GM19351 (cell line): Measurements from ENCODE around the gene CLASP1.
"Not testable (repeated sequence)": the region's sequence is repeated elsewhere in the genome, so short reads cannot be mapped to it uniquely, and the experiment has no call there.

Experiments used
- ATAC-seq: cut with Tn5 transposase; IDR thresholded peaks from one replicate; pipeline ENCODE4 v1.9.1; 2021; ENCODE audit warnings: mild to moderate bottlenecking, moderate library complexity; ENCODE audit not compliant: unreplicated experiment

The CLASP1 gene

GRCh38 chr2:121649149-121649595, at the start of gene CLASP1:
Gene CLASP1 (minus strand): TSS chr2:121649462. CDS start chr2:121605895, 43,567 bp downstream.
- peak; percentile 32 for ATAC-seq

DNA sequence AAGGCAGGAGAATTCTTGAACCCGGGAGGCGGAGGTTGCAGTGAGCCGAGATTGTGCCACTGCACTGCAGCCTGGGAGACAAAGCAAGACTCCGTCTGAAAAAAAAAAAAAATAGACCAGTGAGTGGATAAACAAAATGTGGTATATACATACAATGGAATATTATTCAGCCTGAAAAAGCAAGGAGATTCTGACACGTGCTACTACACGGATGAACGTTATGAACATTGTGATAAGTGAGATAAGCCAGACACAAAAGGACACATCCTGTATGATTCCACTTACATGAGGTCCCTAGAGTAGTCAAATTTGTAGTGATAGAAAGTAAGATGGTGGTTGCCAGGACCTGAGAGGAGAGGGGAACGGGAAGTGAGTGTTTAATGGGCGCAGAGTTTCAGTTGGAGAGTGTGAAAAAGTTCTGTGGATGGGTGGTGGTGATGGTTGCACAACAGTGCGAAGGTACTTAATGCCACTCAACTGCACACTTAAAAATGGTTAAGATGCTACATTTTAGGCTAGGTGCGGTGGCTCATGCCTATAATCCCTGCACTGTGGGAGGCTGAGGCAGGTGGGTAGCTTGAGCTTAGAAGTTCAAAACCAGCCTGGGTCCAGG, 49.2 kb upstream of the CLASP1 start:
- no peak for ATAC-seq

- ATAC-seq: no peak
Observed at GRCh38 chr2:121697108-121697631, 47.9 kb upstream of the CLASP1 start.

DNA sequence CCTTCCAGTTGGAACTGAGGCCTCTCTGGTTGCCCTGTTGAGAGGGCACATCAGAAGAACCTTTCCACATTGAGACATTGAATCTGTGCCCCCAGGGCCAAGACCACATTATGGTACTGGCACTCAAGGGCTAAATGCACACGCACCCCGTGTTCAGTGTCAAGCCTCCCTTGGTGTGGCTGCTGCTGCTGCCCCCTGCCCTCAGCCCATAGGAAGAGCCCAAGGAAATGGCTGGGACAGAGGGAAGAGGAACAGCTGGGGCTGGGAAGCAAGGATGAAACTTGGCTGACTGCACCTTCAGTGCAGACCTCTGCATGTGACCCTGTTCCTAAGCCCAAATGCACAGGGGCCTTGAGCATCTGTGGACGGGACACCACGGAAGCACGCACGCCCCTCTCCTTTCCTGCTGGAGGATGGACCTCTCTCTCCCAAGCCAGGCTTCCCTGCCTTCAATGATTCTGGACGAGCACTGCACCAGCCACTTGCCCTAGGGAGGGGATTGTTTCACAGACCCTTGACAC, 47.2 kb upstream of the CLASP1 start:
- ATAC-seq: no peak

DNA sequence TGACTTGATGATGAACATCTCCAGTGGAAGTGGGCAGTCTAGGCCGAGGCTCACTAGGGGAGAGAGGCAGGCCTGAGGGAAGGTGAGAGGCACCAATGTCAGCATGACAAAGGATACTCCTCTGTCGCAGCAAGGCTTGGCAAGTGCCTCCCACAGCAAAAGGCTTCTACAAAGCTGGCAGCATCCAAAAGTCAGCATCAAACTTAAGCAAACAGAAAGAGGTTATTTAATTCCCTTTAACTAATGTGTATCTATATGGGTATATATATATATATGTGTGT, 45.8 kb upstream of the CLASP1 start:
- no peak for ATAC-seq

- ATAC-seq: no peak
Observed at GRCh38 chr2:121694398-121695170, 45.3 kb upstream of the CLASP1 start.

DNA sequence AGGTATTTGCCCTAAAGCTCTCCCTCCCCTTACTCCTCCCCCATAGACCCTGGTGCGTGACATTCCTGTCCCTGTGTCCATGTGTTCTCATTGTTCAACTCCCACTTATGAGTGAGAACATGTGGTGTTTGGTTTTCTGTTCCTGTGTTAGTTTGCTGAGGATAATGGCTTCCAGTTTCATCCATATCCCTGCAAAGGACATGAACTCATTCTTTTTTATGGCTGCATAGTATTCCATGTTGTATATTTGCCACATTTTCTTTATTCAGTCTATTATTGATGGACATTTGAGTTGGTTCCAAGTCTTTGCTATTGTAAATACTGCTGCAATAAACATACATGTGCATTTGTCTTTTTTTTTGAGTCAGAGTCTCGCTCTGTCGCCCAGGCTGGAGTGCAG, 41.3 kb upstream of the CLASP1 start:
- ATAC-seq: not testable (repeated sequence)

GRCh38 chr2:121690095-121690494, 40.8 kb upstream of the CLASP1 start:
- ATAC-seq: no peak

GRCh38 chr2:121689356-121689755, 40.1 kb upstream of the CLASP1 start:
- no peak for ATAC-seq

DNA sequence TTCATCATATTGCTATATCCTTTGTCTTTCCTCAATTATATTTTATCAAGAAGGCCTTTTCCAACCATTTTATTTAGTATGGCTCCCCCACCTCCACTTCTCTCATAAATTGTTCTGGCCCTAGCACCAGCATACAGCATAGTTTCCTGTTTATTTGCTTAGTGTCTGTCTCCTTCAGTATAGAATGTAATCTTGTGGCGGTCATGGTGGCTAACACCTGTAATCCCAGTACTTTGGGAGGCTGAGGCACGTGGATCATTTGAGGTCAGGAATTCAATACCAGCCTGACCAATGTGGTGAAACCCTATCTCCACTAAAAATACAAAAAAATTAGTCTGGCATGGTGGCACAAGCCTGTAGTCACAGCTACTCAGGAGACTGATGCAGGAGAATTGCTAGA, 39.6 kb upstream of the CLASP1 start:
- ATAC-seq: no peak

GRCh38 chr2:121686902-121687301, 37.6 kb upstream of the CLASP1 start:
- ATAC-seq: no peak

DNA sequence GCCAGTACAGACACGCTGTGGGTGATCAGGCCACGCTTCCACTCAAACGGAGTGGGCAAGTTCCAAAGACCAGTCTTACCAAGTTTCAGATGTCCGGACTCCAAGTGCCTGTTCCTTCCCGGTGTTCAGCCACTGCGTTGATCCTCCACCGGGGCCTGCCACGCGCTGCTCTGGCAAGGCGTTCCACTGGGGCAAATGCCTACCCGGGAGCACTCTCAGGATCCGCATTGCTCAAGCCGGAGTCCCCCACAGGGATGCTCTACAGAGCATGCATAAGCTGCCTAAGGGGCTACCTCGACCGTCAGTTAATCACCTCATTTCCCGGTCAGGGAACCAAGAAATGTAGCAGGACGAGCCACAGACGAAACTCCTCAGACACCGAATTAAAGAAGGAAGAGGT, 37.0 kb upstream of the CLASP1 start:
- ATAC-seq: no peak

GRCh38 chr2:121682396-121683298, 33.4 kb upstream of the CLASP1 start:
- no peak for ATAC-seq

DNA sequence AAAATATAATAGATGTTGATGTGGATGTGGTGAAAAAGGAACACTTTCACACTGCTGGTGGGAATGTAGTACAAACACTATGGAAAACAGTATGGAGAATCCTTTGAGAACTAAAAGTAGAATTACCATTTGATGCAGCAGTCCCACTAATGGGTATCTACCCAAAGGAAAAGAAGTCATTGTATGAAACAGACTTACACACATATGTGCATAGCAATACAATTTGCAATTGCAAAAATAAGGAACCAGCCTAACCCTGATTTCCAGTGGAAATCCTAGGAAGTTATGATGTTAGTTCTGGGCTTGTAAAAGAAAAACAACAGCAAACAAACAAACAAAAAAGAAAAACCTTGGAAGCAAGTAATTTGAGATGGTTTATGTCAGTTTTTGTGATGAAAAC, 28.6 kb upstream of the CLASP1 start:
- ATAC-seq: no peak

- not testable (repeated sequence) for ATAC-seq
Observed at GRCh38 chr2:121671621-121672020, 22.4 kb upstream of the CLASP1 start.

GRCh38 chr2:121670181-121670580, 20.9 kb upstream of the CLASP1 start:
- ATAC-seq: no peak

- ATAC-seq: no peak
Observed at GRCh38 chr2:121667618-121668017, 18.4 kb upstream of the CLASP1 start.

- ATAC-seq: no peak
Observed at GRCh38 chr2:121666042-121666441, 16.8 kb upstream of the CLASP1 start.

DNA sequence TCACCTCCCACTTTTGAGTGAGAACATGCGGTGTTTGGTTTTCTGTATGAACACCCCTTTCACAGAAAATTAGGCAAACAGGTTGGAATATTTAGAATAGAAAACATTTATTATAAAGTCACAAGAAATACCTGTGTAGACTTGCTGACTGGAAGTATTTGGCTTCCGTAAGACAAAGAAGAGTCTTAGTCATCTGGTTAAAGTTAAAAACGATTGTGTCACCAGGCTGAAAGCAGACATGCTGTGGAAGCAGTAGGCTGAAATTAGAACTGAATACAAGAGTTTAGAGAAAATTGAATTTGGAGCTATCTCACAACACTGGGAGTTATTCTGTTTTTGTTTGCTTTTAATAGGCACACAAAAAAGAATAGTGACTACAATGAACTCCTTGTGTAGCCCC, 16.2 kb upstream of the CLASP1 start:
- no peak for ATAC-seq

DNA sequence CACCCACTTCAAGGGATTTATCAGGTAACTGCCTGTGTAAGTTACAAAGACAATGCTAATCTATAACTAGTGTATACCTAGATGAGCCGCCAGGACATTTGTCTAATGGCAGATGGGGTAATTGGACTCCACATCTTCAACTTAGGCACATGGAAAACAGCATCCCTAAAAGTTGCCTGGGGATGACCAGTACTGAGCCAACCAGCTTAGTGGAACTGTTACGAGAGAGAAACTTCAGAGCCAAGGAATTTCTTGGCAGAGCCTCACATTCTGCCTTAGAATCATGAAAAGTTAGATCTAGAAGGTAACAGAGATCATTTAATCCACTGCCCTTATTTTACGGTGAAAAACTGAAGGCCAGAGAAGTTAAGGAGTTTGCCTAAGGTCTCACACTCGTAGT, 15.5 kb upstream of the CLASP1 start:
- no peak for ATAC-seq

GRCh38 chr2:121664086-121664485, 14.8 kb upstream of the CLASP1 start:
- no peak for ATAC-seq
